Stimulated activated naive CD8-positive, alpha-beta T cell treated with anti-CD3 and anti-CD28 coated beads, Interleukin-15, Interleukin-2, amounts not matched to agents 100 ng/mL and 50 ng/mL, for 24 hours (primary cell): Measurements from ENCODE around the gene TMEM243.

Source experiments
- H3K27ac Mint-ChIP-seq: one replicate; pipeline ENCODE4 v1.8.0; 2021; ENCODE audit warnings: mild to moderate bottlenecking, mixed read lengths
- H3K27me3 Mint-ChIP-seq: one replicate; pipeline ENCODE4 v1.8.0; 2021; ENCODE audit warnings: mixed read lengths
- H3K36me3 Mint-ChIP-seq: one replicate; pipeline ENCODE4 v1.8.0; 2021; ENCODE audit warnings: low read depth, mixed read lengths
- H3K4me1 Mint-ChIP-seq: one replicate; pipeline ENCODE4 v1.8.0; 2021; ENCODE audit warnings: low read depth, mixed read lengths
- H3K4me3 Mint-ChIP-seq: one replicate; pipeline ENCODE4 v1.8.0; 2021; ENCODE audit warnings: mild to moderate bottlenecking, mixed read lengths
- H3K9me3 Mint-ChIP-seq: one replicate; pipeline ENCODE4 v1.8.0; 2021; ENCODE audit warnings: mixed read lengths

The TMEM243 gene

DNA sequence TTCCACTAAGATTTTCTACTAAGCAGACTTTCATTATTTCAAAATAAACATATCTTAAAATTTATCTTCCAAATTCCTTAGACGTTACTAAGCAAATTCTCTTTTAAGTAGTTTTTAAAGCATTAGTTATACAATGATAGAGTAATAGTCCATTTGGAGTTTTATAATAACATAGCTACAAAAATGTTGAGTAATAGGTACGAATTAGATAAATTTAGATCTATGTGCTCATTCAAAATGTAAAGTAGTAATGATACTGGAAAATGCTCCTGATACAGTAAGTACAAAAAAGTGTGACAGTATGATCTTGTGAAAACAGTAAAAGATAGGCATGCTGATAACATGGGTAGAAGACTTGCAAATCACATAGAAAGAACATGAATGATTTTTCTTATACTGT, 62.8 kb downstream of the TMEM243 start:
- H3K36me3 Mint-ChIP-seq: peaks cover 47% of the 10 kb centered on the region
- no peaks in the 10 kb centered on the region for H3K9me3 Mint-ChIP-seq
- no peak overlapping the region for H3K27ac Mint-ChIP-seq
- H3K4me1 Mint-ChIP-seq: peaks cover 66% of the 10 kb centered on the region
- peak overlapping the region; percentile 18 for H3K4me3 Mint-ChIP-seq
- no peaks in the 10 kb centered on the region for H3K27me3 Mint-ChIP-seq

DNA sequence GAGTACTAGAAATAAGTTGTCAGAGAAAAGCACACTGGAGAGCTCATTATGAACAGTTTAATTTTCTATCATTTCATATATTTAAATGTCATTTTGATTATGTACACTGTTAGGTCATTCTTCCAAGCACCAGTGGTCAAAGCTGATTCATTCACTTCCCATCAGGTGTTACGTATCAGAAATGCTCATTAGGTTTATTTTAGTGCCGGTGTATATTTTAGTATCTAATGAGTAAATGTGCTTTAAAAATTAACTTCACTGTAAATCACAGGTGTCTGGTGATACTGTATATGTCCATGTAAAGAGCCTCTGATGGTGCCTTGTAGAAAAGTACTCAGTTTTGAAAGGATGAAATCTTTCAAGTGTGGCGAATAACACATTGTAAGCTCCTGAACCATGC, 63.7 kb downstream of the TMEM243 start:
- no peaks in the 10 kb centered on the region for H3K27me3 Mint-ChIP-seq
- no peaks in the 10 kb centered on the region for H3K9me3 Mint-ChIP-seq
- peak overlapping the region; percentile 55 for H3K4me3 Mint-ChIP-seq
- H3K4me1 Mint-ChIP-seq: peaks cover 72% of the 10 kb centered on the region
- peaks cover 47% of the 10 kb centered on the region for H3K36me3 Mint-ChIP-seq
- H3K27ac Mint-ChIP-seq: no peak overlapping the region

GRCh38 chr7:87154569-87154968, 65.0 kb downstream of the TMEM243 start:
- Mint-ChIP-seq H3K4me1 (peaks cover 64% of the 10 kb centered on the region), H3K27me3 (no peaks in the 10 kb centered on the region), H3K9me3 (no peaks in the 10 kb centered on the region), H3K27ac (peak overlapping the region; percentile 65), H3K4me3 (peak overlapping the region; percentile 98), H3K36me3 (peaks cover 42% of the 10 kb centered on the region)

DNA sequence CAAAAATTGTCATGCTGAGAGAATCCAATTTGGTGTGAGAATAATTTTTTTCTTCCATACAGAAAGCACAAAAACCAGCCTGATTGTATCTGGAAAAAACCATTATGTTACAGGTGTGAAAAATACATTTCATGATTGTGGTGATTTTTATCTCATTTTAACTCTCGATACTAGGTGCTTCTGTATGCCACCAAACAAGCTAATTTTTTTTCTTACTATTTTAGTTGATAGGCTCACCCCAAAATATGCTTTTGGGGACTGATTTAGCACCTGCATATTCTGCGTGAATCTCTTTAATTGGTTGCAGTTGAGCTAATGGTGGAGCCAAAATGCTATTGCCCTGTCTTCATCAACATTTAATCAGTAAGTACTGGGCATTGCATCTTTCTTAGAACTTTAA, 65.4 kb downstream of the TMEM243 start:
- Mint-ChIP-seq H3K27me3 (no peaks in the 10 kb centered on the region), H3K4me1 (peaks cover 60% of the 10 kb centered on the region), H3K27ac (peak overlapping the region; percentile 31), H3K36me3 (peaks cover 42% of the 10 kb centered on the region), H3K9me3 (no peaks in the 10 kb centered on the region), H3K4me3 (peak overlapping the region; percentile 98)

- peak overlapping the region; percentile 99 for H3K27ac Mint-ChIP-seq
- H3K9me3 Mint-ChIP-seq: no peaks in the 10 kb centered on the region
- peak overlapping the region; percentile 98 for H3K4me3 Mint-ChIP-seq
- H3K36me3 Mint-ChIP-seq: peaks cover 42% of the 10 kb centered on the region
- H3K4me1 Mint-ChIP-seq: peaks cover 54% of the 10 kb centered on the region
- H3K27me3 Mint-ChIP-seq: no peaks in the 10 kb centered on the region
Measured at GRCh38 chr7:87152897-87153641, 66.5 kb downstream of the TMEM243 start.

DNA sequence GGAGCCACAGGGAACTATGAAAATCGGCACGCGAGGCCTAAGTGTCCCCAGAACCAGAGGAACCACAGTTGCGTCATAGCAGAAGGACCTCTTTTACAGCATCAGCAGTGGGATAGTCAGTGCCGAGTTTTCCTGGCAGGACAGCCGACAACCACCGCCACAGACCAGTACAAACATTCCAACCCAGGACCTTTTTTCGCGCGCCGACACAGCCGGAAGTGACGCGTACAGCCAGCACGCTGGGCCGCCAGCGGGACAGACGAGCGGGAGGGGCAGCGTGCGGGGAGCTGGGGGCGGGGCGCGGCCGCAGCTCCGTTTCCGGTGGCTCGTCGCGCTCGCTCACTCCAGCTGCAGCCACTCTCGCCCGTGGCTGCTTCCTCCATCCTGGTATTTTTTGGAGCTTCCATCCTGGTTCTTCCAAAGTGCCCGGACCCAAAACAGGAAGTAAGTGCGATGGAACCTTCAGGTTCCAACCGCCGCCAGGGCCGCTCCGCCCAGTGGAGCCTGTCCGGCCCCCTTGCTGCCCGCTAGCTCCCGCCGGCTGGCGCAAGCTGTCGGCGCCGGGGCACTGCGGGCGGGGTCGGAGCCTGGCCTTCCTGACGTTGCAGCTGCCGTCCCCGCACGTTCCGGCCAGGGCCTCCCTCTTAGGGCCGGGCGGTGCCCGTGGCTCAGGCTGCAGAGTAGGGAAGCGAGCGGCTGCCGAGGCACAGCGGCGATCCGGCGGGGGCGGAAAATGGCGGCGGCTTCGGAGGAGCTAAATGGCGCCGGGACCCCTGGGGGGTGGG, 67.2 kb downstream of the TMEM243 start, which contains the start of gene DMTF1:
Gene DMTF1 (plus strand): TSS at position 342 of the 785 bp plus-strand sequence. CDS start 12,489 bp downstream, outside the sequence.
- Mint-ChIP-seq H3K9me3 (no peaks in the 10 kb centered on the region), H3K4me3 (peak within 1 kb of the TSS; percentile 98), H3K36me3 (peaks cover 36% of the 10 kb centered on the region), H3K4me1 (peaks cover 48% of the 10 kb centered on the region), H3K27me3 (no peaks in the 10 kb centered on the region), H3K27ac (peak within 1 kb of the TSS; percentile 99)

- H3K4me1 Mint-ChIP-seq: peaks cover 42% of the 10 kb centered on the region
- H3K4me3 Mint-ChIP-seq: peak overlapping the region; percentile 98
- H3K27me3 Mint-ChIP-seq: no peaks in the 10 kb centered on the region
Measured at GRCh38 chr7:87151729-87152111, 67.8 kb downstream of the TMEM243 start.

GRCh38 chr7:87151002-87151728, 68.4 kb downstream of the TMEM243 start:
- Mint-ChIP-seq H3K27me3 (no peaks in the 10 kb centered on the region), H3K4me3 (peak overlapping the region; percentile 98), H3K9me3 (no peaks in the 10 kb centered on the region), H3K36me3 (peaks cover 25% of the 10 kb centered on the region), H3K4me1 (peaks cover 37% of the 10 kb centered on the region), H3K27ac (peak overlapping the region; percentile 99)

More at GRCh38 chr7:87151729-87152111, 67.8 kb downstream of the TMEM243 start:
- Mint-ChIP-seq H3K36me3 (peaks cover 30% of the 10 kb centered on the region), H3K9me3 (no peaks in the 10 kb centered on the region), H3K27ac (peak overlapping the region; percentile 99)

DNA sequence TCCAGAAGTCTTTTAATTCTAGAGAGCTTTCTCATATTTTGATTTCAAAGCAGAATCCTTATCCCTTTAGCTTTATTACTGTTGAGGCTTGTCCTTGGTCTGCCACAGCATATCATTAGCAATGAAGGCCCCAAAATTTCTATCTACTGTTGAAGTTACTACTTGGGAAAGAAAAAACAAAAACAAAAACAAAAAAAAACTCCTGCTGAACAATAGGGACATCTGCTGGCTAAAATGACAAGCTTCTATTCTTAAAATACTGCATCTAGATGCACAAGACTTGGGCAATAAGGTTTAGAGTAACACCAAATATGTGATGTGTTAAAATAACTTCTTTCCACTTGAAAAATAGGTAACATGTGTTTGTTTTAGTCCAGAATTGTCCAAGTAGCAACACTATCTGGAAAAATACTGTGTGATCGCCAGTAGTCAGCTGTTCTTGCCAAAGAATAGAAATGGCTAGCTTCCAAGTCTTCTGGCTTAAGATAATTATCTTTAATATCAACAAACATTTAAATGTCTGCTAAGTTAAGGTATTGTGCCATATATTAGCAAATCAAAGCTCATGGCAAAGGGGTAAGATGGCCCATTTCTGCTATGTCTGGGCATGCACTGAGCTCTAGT, 71.1 kb downstream of the TMEM243 start:
- Mint-ChIP-seq H3K4me3 (no peak overlapping the region), H3K27ac (no peak overlapping the region), H3K4me1 (peaks cover 21% of the 10 kb centered on the region), H3K27me3 (no peaks in the 10 kb centered on the region), H3K36me3 (peaks cover 7% of the 10 kb centered on the region), H3K9me3 (no peaks in the 10 kb centered on the region)

DNA sequence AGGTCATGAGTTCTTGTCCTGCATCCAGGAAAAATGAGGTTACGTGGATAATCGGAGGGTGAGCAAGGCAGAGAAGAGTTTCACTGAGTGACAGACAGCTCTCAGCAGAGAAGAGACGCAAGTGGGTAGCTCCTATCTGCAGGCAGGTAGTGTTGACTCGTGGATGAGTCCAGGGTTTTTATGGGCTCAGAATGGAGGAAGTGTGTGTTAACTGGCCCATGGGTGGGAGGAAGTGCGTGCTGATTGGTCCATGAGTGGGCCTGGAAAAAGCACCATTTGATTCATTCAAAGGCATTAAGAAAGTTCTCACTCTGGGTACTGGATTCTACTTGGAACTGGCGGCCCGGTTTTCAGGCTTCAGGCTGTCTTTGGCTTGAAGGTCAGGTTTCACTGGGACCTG, 72.0 kb downstream of the TMEM243 start:
- H3K4me1 Mint-ChIP-seq: peaks cover 18% of the 10 kb centered on the region
- H3K27ac Mint-ChIP-seq: no peak overlapping the region
- no peak overlapping the region for H3K4me3 Mint-ChIP-seq
- H3K27me3 Mint-ChIP-seq: no peaks in the 10 kb centered on the region
- H3K36me3 Mint-ChIP-seq: no peaks in the 10 kb centered on the region
- no peaks in the 10 kb centered on the region for H3K9me3 Mint-ChIP-seq

DNA sequence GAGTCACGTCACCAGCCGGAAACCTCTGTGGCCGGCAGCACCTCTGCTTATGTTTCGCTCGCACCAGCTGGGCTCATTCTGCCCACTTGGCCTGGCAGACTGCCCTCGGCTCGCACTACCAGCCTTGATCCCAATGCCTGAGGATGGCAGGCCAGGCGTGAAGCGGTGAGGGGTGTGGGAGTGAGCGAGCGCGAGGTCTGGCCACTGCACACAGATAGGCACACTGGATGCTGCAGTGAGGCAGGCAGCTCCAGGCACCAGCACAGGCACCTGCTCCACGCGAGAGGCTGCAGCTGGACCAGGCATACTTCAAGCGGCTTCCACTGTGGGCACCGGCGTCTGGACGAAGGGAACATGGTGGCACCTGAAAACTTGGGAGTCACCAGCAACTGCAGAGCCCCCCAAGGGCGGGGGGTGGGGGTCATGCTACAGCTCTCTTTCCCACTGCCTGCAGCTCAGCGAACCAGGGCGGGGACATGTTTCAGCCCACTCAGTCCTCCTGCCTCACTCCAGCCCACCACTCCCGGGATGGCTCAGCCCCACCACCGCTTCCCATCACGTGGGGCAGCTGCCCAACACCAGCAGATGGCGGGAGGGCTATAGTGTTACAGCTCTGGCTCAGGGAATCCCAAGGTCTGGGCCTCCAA, 72.7 kb downstream of the TMEM243 start:
- no peaks in the 10 kb centered on the region for H3K9me3 Mint-ChIP-seq
- peaks cover 17% of the 10 kb centered on the region for H3K4me1 Mint-ChIP-seq
- H3K4me3 Mint-ChIP-seq: no peak overlapping the region
- H3K27ac Mint-ChIP-seq: no peak overlapping the region
- no peaks in the 10 kb centered on the region for H3K27me3 Mint-ChIP-seq
- no peaks in the 10 kb centered on the region for H3K36me3 Mint-ChIP-seq
